HEK293 (cell line): ENCODE results near the gene MVP.
A peak's percentile ranks its signal among the peaks of the same experiment; 100 is the strongest.

Experiments used
- KLF10 ChIP-seq: fragments of 450-650 bp; IDR thresholded peaks from 2 replicates; pipeline ENCODE4 v1.5.1; 2018; ENCODE audit warnings: missing biosample characterization, mild to moderate bottlenecking, missing genetic modification characterization
- PATZ1 ChIP-seq: fragments of 450-650 bp; formaldehyde crosslinking; IDR thresholded peaks from 2 replicates; pipeline ENCODE4 v1.5.1; 2016; ENCODE audit warnings: missing biosample characterization, missing genetic modification characterization
- PRDM6 ChIP-seq: fragments of 450-650 bp; formaldehyde crosslinking; IDR thresholded peaks from 2 replicates; pipeline ENCODE4 v1.5.1; 2017; ENCODE audit warnings: missing biosample characterization, missing genetic modification characterization
- ZBTB8A ChIP-seq: fragments of 450-650 bp; formaldehyde crosslinking; IDR thresholded peaks from 2 replicates; pipeline ENCODE4 v1.5.1; 2016; ENCODE audit warnings: missing biosample characterization, missing genetic modification characterization
- ZNF114 ChIP-seq: fragments of 450-650 bp; formaldehyde crosslinking; IDR thresholded peaks from 2 replicates; pipeline ENCODE4 v1.5.0; 2017; ENCODE audit warnings: missing biosample characterization, missing genetic modification characterization
- ZNF157 ChIP-seq: fragments of 450-650 bp; formaldehyde crosslinking; IDR thresholded peaks from 2 replicates; pipeline ENCODE4 v1.5.1; 2016; ENCODE audit warnings: missing biosample characterization, missing genetic modification characterization
- ZNF175 ChIP-seq: fragments of 450-650 bp; formaldehyde crosslinking; IDR thresholded peaks from 2 replicates; pipeline ENCODE4 v1.5.1; 2016; ENCODE audit warnings: missing biosample characterization, missing genetic modification characterization
- ZNF335 ChIP-seq: fragments of 450-650 bp; formaldehyde crosslinking; conservative IDR thresholded peaks from 2 replicates; pipeline ENCODE4 v1.5.1; 2016; ENCODE audit warnings: missing biosample characterization, missing genetic modification characterization
- ZNF354C ChIP-seq: fragments of 450-650 bp; formaldehyde crosslinking; IDR thresholded peaks from 2 replicates; pipeline ENCODE4 v1.5.1; 2016; ENCODE audit warnings: missing biosample characterization, missing genetic modification characterization, low read depth, borderline replicate concordance
- ZNF473 ChIP-seq: fragments of 450-650 bp; formaldehyde crosslinking; IDR thresholded peaks from 2 replicates; pipeline ENCODE4 v1.5.1; 2017; ENCODE audit warnings: missing biosample characterization, missing genetic modification characterization
- ZNF521 ChIP-seq: fragments of 450-650 bp; formaldehyde crosslinking; IDR thresholded peaks from 2 replicates; pipeline ENCODE4 v1.5.1; 2017; ENCODE audit warnings: missing biosample characterization, mild to moderate bottlenecking, missing genetic modification characterization
- ZNF621 ChIP-seq: fragments of 450-650 bp; formaldehyde crosslinking; IDR thresholded peaks from 2 replicates; pipeline ENCODE4 v1.5.1; 2017; ENCODE audit warnings: missing biosample characterization, missing genetic modification characterization
- ZNF654 ChIP-seq: fragments of 450-650 bp; formaldehyde crosslinking; IDR thresholded peaks from 2 replicates; pipeline ENCODE4 v1.5.1; 2016; ENCODE audit warnings: low read depth, missing biosample characterization, missing genetic modification characterization
- ZNF707 ChIP-seq: fragments of 450-650 bp; formaldehyde crosslinking; IDR thresholded peaks from 2 replicates; pipeline ENCODE4 v1.5.1; 2016; ENCODE audit warnings: missing biosample characterization, missing genetic modification characterization
- ZNF747 ChIP-seq: fragments of 450-650 bp; formaldehyde crosslinking; IDR thresholded peaks from 2 replicates; pipeline ENCODE4 v1.5.1; 2016; ENCODE audit warnings: missing biosample characterization, missing genetic modification characterization
- ZNF791 ChIP-seq: fragments of 450-650 bp; formaldehyde crosslinking; IDR thresholded peaks from 2 replicates; pipeline ENCODE4 v1.5.1; 2016; ENCODE audit warnings: missing biosample characterization, missing genetic modification characterization
- TF ChIP-seq, protein P1 (sequence below): fragments of 450-650 bp; formaldehyde crosslinking; IDR thresholded peaks from 2 replicates; pipeline ENCODE4 v1.5.1; 2017; ENCODE audit warnings: missing biosample characterization, mild to moderate bottlenecking, missing genetic modification characterization, moderate library complexity
- TF ChIP-seq, protein P2 (sequence below): sonication (generic); formaldehyde crosslinking; IDR thresholded peaks from 2 replicates; pipeline ENCODE4 v1.8.1; 2022; ENCODE audit warnings: mild to moderate bottlenecking, moderate library complexity, missing genetic modification reagents
- TF ChIP-seq, protein P3 (sequence below): fragments of 450-650 bp; formaldehyde crosslinking; IDR thresholded peaks from 2 replicates; pipeline ENCODE4 v1.5.1; 2016; ENCODE audit warnings: missing biosample characterization, missing genetic modification characterization
- TF ChIP-seq, protein P4 (sequence below): fragments of 450-650 bp; formaldehyde crosslinking; IDR thresholded peaks from 2 replicates; pipeline ENCODE4 v1.5.1; 2016; ENCODE audit warnings: missing biosample characterization, missing genetic modification characterization
- TF ChIP-seq, protein P5 (sequence below): fragments of 450-650 bp; formaldehyde crosslinking; IDR thresholded peaks from 2 replicates; pipeline ENCODE4 v1.5.1; 2016; ENCODE audit warnings: missing biosample characterization, missing genetic modification characterization
- TF ChIP-seq, protein P6 (sequence below): fragments of 450-650 bp; formaldehyde crosslinking; IDR thresholded peaks from 2 replicates; pipeline ENCODE4 v1.5.1; 2017; ENCODE audit warnings: missing biosample characterization, missing genetic modification characterization
- TF ChIP-seq, protein P7 (sequence below): fragments of 450-650 bp; formaldehyde crosslinking; IDR thresholded peaks from 2 replicates; pipeline ENCODE4 v1.5.1; 2017; ENCODE audit warnings: missing biosample characterization, missing genetic modification characterization

The MVP gene

GRCh38 chr16:29862884-29863668 lies 42.8 kb downstream of the MVP start, which contains the start of gene CDIPT (continued):
- no peak; the same call in 1 of the 2 replicates for TF ChIP-seq PRDM6 (tag by site-specific recombination)
- no peak for TF ChIP-seq ZNF473 (tag by site-specific recombination)
- no peak for TF ChIP-seq ZNF707 (tag by site-specific recombination)
- TF ChIP-seq, protein P1, sequence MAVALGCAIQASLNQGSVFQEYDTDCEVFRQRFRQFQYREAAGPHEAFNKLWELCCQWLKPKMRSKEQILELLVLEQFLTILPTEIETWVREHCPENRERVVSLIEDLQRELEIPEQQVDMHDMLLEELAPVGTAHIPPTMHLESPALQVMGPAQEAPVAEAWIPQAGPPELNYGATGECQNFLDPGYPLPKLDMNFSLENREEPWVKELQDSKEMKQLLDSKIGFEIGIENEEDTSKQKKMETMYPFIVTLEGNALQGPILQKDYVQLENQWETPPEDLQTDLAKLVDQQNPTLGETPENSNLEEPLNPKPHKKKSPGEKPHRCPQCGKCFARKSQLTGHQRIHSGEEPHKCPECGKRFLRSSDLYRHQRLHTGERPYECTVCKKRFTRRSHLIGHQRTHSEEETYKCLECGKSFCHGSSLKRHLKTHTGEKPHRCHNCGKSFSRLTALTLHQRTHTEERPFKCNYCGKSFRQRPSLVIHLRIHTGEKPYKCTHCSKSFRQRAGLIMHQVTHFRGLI (tag by site-specific recombination), result 0 out of 2 replicates have a peak, but pooled peaks have one; percentile 7
- peak; percentile 51 for TF ChIP-seq PATZ1
- TF ChIP-seq, protein P2, sequence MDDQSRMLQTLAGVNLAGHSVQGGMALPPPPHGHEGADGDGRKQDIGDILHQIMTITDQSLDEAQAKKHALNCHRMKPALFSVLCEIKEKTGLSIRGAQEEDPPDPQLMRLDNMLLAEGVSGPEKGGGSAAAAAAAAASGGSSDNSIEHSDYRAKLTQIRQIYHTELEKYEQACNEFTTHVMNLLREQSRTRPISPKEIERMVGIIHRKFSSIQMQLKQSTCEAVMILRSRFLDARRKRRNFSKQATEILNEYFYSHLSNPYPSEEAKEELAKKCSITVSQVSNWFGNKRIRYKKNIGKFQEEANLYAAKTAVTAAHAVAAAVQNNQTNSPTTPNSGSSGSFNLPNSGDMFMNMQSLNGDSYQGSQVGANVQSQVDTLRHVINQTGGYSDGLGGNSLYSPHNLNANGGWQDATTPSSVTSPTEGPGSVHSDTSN (CRISPR knock-in tag), result 0 out of 2 replicates have a peak, but pooled peaks have one; percentile 2
- peak; percentile 81 for TF ChIP-seq KLF10
- TF ChIP-seq, protein P3, sequence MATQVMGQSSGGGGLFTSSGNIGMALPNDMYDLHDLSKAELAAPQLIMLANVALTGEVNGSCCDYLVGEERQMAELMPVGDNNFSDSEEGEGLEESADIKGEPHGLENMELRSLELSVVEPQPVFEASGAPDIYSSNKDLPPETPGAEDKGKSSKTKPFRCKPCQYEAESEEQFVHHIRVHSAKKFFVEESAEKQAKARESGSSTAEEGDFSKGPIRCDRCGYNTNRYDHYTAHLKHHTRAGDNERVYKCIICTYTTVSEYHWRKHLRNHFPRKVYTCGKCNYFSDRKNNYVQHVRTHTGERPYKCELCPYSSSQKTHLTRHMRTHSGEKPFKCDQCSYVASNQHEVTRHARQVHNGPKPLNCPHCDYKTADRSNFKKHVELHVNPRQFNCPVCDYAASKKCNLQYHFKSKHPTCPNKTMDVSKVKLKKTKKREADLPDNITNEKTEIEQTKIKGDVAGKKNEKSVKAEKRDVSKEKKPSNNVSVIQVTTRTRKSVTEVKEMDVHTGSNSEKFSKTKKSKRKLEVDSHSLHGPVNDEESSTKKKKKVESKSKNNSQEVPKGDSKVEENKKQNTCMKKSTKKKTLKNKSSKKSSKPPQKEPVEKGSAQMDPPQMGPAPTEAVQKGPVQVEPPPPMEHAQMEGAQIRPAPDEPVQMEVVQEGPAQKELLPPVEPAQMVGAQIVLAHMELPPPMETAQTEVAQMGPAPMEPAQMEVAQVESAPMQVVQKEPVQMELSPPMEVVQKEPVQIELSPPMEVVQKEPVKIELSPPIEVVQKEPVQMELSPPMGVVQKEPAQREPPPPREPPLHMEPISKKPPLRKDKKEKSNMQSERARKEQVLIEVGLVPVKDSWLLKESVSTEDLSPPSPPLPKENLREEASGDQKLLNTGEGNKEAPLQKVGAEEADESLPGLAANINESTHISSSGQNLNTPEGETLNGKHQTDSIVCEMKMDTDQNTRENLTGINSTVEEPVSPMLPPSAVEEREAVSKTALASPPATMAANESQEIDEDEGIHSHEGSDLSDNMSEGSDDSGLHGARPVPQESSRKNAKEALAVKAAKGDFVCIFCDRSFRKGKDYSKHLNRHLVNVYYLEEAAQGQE, result peak; percentile 38
- TF ChIP-seq ZNF335 (tag by site-specific recombination), result peak; percentile 49
- no peak for TF ChIP-seq ZNF354C (tag by site-specific recombination)
- no peak for TF ChIP-seq ZNF521 (tag by site-specific recombination)
- no peak for TF ChIP-seq ZNF175 (tag by site-specific recombination)
- TF ChIP-seq, protein P4, sequence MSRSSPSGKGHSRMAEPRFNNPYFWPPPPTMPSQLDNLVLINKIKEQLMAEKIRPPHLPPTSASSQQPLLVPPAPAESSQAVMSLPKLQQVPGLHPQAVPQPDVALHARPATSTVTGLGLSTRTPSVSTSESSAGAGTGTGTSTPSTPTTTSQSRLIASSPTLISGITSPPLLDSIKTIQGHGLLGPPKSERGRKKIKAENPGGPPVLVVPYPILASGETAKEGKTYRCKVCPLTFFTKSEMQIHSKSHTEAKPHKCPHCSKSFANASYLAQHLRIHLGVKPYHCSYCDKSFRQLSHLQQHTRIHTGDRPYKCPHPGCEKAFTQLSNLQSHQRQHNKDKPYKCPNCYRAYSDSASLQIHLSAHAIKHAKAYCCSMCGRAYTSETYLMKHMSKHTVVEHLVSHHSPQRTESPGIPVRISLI (tag by site-specific recombination), result peak; percentile 87
- TF ChIP-seq, protein P5, sequence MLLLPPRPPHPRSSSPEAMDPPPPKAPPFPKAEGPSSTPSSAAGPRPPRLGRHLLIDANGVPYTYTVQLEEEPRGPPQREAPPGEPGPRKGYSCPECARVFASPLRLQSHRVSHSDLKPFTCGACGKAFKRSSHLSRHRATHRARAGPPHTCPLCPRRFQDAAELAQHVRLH, result peak; percentile 78; the same call in 1 of the 2 replicates
- TF ChIP-seq, protein P6, sequence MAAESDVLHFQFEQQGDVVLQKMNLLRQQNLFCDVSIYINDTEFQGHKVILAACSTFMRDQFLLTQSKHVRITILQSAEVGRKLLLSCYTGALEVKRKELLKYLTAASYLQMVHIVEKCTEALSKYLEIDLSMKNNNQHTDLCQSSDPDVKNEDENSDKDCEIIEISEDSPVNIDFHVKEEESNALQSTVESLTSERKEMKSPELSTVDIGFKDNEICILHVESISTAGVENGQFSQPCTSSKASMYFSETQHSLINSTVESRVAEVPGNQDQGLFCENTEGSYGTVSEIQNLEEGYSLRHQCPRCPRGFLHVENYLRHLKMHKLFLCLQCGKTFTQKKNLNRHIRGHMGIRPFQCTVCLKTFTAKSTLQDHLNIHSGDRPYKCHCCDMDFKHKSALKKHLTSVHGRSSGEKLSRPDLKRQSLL (tag by site-specific recombination), result no peak; the same call in 1 of the 2 replicates
- no peak; the same call in 1 of the 2 replicates for TF ChIP-seq ZNF791
- TF ChIP-seq ZNF621 (tag by site-specific recombination), result no peak
- peak; percentile 82 for TF ChIP-seq ZBTB8A (tag by site-specific recombination)
- TF ChIP-seq, protein P7, sequence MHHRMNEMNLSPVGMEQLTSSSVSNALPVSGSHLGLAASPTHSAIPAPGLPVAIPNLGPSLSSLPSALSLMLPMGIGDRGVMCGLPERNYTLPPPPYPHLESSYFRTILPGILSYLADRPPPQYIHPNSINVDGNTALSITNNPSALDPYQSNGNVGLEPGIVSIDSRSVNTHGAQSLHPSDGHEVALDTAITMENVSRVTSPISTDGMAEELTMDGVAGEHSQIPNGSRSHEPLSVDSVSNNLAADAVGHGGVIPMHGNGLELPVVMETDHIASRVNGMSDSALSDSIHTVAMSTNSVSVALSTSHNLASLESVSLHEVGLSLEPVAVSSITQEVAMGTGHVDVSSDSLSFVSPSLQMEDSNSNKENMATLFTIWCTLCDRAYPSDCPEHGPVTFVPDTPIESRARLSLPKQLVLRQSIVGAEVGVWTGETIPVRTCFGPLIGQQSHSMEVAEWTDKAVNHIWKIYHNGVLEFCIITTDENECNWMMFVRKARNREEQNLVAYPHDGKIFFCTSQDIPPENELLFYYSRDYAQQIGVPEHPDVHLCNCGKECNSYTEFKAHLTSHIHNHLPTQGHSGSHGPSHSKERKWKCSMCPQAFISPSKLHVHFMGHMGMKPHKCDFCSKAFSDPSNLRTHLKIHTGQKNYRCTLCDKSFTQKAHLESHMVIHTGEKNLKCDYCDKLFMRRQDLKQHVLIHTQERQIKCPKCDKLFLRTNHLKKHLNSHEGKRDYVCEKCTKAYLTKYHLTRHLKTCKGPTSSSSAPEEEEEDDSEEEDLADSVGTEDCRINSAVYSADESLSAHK, result no peak; the same call in 1 of the 2 replicates
- no peak for TF ChIP-seq ZNF747
- TF ChIP-seq ZNF654 (tag by site-specific recombination), result no peak; the same call in 1 of the 2 replicates
- TF ChIP-seq ZNF157, result no peak
- TF ChIP-seq ZNF114 (tag by site-specific recombination), result no peak
